GM20000 (cell line): ENCODE results near the gene ASPHD2.

ENCODE experiments used
- DNase-seq: peaks from one replicate; pipeline ENCODE4 v3.0.0; 2012; ENCODE audit warnings: low spot score
- CTCF ChIP-seq: IDR thresholded peaks from 2 replicates; pipeline ENCODE4 v1.5.1; 2012; ENCODE audit warnings: mild to moderate bottlenecking, control low read depth; ENCODE audit errors: extremely low read depth, missing control alignments

The ASPHD2 gene

GRCh38 chr22:26492220-26492619, 63.2 kb downstream of the ASPHD2 start:
- DNase-seq: no peak
- TF ChIP-seq CTCF: peak; percentile 2

GRCh38 chr22:26494506-26494905, 65.4 kb downstream of the ASPHD2 start:
- TF ChIP-seq CTCF: no peak
- DNase-seq: no peak
